Neural progenitor cell (in vitro differentiated cells): ENCODE results near the gene SIGLEC1.

ENCODE experiments used
- EZH2 ChIP-seq: fragments of 200-600 bp; sonication (generic); IDR thresholded peaks from 2 replicates; pipeline ENCODE4 v1.6.1; 2017; ENCODE audit warnings: antibody characterized with exemption, mild to moderate bottlenecking, moderate library complexity
- EZH2phosphoT487 ChIP-seq: fragments of 200-600 bp; sonication (generic); IDR thresholded peaks from 2 replicates; pipeline ENCODE4 v1.6.1; 2017; ENCODE audit warnings: antibody characterized with exemption
- TF ChIP-seq, protein P1 (sequence below): fragments of 200-600 bp; sonication (generic); IDR thresholded peaks from 2 replicates; pipeline ENCODE4 v1.5.1; 2017; ENCODE audit warnings: antibody characterized with exemption, mild to moderate bottlenecking

DNA sequence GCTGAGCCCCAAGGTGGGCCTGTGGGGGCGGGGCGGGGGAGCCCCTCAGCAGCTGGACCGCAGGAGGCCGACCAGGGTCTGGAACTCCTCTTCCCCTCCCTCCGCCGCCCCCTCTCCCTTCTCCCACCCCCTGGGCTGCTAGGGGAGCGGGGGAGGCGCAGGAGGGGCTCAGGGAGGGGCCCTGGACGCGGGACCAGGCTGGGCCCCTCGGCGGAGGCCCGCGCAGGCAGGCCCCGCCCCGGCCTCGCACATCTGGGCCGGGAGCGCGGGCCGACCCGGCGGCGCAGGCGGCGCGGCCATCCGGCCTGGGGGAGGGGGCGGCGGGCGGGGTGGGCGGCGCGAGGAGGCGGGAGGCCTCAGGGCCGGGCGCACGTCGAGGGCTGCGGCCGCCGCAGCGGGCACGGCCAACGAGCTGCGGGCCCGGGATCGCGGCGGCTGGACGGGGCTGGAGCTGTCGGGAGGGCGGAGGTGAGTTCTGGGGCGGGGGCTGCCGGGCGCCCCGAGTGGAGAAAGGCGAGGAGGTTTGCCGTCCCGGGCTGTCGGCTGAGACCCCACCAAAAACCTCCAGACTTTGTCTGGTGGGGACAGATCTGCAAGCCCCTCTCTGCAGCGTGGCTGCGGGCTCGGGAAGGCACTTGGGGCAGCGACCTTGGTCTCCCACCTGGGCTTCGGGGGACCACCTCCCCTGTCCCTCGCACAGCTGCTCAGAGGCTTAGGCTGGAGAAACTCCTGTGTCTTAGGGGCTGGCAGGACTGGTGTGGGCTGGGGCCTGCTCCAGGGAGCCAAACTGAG, 20.1 kb upstream of the SIGLEC1 start, which contains the start of gene HSPA12B:
- TF ChIP-seq, protein P1, sequence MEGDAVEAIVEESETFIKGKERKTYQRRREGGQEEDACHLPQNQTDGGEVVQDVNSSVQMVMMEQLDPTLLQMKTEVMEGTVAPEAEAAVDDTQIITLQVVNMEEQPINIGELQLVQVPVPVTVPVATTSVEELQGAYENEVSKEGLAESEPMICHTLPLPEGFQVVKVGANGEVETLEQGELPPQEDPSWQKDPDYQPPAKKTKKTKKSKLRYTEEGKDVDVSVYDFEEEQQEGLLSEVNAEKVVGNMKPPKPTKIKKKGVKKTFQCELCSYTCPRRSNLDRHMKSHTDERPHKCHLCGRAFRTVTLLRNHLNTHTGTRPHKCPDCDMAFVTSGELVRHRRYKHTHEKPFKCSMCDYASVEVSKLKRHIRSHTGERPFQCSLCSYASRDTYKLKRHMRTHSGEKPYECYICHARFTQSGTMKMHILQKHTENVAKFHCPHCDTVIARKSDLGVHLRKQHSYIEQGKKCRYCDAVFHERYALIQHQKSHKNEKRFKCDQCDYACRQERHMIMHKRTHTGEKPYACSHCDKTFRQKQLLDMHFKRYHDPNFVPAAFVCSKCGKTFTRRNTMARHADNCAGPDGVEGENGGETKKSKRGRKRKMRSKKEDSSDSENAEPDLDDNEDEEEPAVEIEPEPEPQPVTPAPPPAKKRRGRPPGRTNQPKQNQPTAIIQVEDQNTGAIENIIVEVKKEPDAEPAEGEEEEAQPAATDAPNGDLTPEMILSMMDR = no peak
- TF ChIP-seq EZH2phosphoT487 = no peak
- no peak for TF ChIP-seq EZH2
